ENCODE measurements around the gene ONECUT3. TPM values are rescaled to one million over a fixed set of nuclear protein-coding genes. Genes with fewer than 3 reads are reported as not detected.

The ONECUT3 gene
- total RNA-seq, 1 donor from 2014 or later: 41.9 TPM

DNA sequence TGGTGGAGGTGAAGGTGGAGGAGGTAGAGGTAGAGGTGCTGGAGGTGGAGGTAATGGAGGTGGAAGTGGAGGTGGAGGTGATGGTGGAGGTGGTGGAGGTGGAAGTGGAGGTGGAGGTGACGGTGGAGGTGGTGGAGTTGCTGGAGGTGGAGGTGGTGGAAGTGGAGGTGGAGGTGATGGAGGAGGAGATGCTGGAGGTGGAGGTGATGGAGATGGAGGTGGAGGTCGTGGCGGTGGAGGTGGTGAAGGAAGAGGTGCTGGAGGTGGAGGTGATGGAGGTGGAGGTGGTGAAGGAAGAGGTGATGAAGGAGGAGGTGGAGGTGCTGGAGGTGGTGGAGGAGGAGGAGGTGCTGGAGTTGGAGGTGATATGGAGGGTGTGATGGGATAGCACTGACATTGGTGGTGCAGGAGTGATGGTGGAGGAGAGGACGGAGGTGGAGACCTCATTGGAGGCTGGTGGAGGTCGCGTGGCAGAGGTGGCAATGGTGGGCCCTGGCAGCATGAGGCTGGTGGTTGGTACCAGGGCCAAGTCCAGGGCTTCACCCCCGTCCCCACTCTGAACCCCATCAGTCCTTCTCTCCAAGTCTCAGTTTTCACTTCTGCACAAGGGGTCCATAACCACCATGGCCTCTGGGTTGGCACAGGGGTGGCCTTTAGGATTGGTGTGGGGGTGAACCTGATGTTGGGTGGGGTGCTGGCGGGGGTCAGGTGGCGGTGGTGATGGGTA, 15.8 kb downstream of the ONECUT3 start:
- TF ChIP-seq, protein P1, sequence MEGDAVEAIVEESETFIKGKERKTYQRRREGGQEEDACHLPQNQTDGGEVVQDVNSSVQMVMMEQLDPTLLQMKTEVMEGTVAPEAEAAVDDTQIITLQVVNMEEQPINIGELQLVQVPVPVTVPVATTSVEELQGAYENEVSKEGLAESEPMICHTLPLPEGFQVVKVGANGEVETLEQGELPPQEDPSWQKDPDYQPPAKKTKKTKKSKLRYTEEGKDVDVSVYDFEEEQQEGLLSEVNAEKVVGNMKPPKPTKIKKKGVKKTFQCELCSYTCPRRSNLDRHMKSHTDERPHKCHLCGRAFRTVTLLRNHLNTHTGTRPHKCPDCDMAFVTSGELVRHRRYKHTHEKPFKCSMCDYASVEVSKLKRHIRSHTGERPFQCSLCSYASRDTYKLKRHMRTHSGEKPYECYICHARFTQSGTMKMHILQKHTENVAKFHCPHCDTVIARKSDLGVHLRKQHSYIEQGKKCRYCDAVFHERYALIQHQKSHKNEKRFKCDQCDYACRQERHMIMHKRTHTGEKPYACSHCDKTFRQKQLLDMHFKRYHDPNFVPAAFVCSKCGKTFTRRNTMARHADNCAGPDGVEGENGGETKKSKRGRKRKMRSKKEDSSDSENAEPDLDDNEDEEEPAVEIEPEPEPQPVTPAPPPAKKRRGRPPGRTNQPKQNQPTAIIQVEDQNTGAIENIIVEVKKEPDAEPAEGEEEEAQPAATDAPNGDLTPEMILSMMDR (IDR thresholded peaks at IDR 0.05; ENCODE audit: unreplicated experiment): no peak
- no peak for DNase-seq (ENCODE audit: low spot score, unreplicated experiment)
- H3K4me1 Mint-ChIP-seq (ENCODE audit: low read depth): peaks cover 4% of the 10 kb centered on the region
- peaks cover 25% of the 10 kb centered on the region for H3K36me3 Mint-ChIP-seq (ENCODE audit: insufficient read depth)
- no peak overlapping the region for H3K4me3 Mint-ChIP-seq (ENCODE audit: low read depth)
- H3K27ac Mint-ChIP-seq: no peak overlapping the region
- H3K27me3 Mint-ChIP-seq: peaks cover 25% of the 10 kb centered on the region
- peaks cover 11% of the 10 kb centered on the region for H3K9me3 Mint-ChIP-seq (ENCODE audit: low read depth)

DNA sequence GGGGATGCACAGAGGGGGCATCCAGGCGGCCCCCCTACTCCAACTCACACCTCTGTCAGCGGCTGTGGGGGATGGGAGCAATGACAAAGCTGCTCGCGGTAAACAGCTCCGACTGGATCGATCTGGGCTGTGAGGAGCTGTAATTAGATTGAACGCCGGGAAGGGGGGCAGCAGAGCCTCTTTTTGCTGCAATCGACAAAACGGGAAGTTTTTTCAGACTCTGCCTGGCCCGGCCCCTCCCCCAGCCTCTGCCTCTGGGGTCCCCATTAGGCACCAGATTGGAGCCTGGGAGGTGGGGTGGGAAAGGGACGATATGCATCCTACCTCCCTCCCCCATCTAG, 16.3 kb downstream of the ONECUT3 start:
- H3K36me3 Mint-ChIP-seq (ENCODE audit: insufficient read depth): peaks cover 27% of the 10 kb centered on the region
- DNase-seq (ENCODE audit: low spot score, unreplicated experiment): no peak
- no peak overlapping the region for H3K4me3 Mint-ChIP-seq (ENCODE audit: low read depth)
- peaks cover 11% of the 10 kb centered on the region for H3K9me3 Mint-ChIP-seq (ENCODE audit: low read depth)
- H3K27me3 Mint-ChIP-seq: peaks cover 27% of the 10 kb centered on the region
- TF ChIP-seq, protein P1 (IDR thresholded peaks at IDR 0.05; ENCODE audit: unreplicated experiment): no peak
- H3K27ac Mint-ChIP-seq: no peak overlapping the region
- H3K4me1 Mint-ChIP-seq (ENCODE audit: low read depth): peaks cover 3% of the 10 kb centered on the region

DNA sequence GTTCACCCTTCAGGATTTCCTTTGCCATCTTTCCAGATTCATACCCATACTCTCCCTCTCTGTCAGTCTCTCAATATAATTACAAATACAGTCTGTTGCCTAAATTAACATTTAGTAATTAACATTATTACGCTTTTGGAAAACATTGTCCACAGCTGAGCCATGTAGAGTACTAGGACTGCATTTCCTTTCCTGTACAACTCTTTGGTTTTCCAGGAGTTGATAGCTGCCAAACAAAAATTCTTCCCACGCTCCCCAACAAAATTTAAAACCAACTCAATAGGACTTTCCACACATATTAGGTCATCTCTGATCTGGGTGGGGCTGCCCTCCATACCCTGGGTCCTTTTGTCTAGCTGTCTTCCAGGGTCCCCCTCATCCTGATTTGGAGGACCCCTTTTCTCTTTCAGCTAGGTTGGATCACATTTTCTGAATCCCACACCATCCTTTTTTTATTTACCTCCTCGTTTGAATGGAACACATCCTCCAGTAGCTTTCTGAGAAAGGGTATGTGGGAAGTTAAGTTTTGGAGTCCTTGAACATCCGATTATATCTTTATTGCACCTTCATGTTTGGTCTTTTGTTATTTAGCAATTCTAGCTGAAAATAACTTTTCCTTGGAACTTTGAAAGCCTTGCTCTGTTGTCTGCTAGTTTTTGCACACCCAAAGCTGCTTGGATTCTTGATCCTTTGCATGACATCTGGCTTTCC, 17.7 kb downstream of the ONECUT3 start:
- no peak overlapping the region for H3K27ac Mint-ChIP-seq
- no peak overlapping the region for H3K4me3 Mint-ChIP-seq (ENCODE audit: low read depth)
- peaks cover 3% of the 10 kb centered on the region for H3K4me1 Mint-ChIP-seq (ENCODE audit: low read depth)
- no peak for DNase-seq (ENCODE audit: low spot score, unreplicated experiment)
- peaks cover 27% of the 10 kb centered on the region for H3K36me3 Mint-ChIP-seq (ENCODE audit: insufficient read depth)
- TF ChIP-seq, protein P1 (IDR thresholded peaks at IDR 0.05; ENCODE audit: unreplicated experiment): no peak
- peaks cover 20% of the 10 kb centered on the region for H3K27me3 Mint-ChIP-seq
- peaks cover 11% of the 10 kb centered on the region for H3K9me3 Mint-ChIP-seq (ENCODE audit: low read depth)

DNA sequence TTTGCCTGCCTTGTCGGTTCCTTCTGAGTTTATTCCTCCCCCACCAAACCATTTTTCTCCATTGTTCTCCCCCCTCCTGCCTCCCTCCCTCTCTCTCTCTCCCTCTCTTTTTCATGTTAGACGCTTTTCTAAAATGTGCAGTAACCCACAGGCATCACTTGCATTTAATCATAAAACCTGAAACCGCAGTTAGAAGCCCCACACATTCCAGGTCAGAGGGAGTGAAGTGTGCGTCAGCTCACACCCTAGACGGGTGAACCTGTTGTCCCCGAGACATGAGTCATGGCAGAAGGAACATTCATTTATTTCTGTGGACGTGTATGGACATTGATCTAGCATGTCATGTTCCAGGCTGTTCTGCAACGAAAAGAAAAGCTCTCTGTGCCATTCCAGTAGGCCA, 19.9 kb downstream of the ONECUT3 start:
- H3K36me3 Mint-ChIP-seq (ENCODE audit: insufficient read depth): peaks cover 34% of the 10 kb centered on the region
- TF ChIP-seq, protein P1 (IDR thresholded peaks at IDR 0.05; ENCODE audit: unreplicated experiment): no peak
- peak overlapping the region; percentile 14 for H3K4me3 Mint-ChIP-seq (ENCODE audit: low read depth)
- DNase-seq (ENCODE audit: low spot score, unreplicated experiment): no peak
- peaks cover 34% of the 10 kb centered on the region for H3K27me3 Mint-ChIP-seq
- H3K27ac Mint-ChIP-seq: no peak overlapping the region
- H3K4me1 Mint-ChIP-seq (ENCODE audit: low read depth): peaks cover 2% of the 10 kb centered on the region
- peaks cover 11% of the 10 kb centered on the region for H3K9me3 Mint-ChIP-seq (ENCODE audit: low read depth)

DNA sequence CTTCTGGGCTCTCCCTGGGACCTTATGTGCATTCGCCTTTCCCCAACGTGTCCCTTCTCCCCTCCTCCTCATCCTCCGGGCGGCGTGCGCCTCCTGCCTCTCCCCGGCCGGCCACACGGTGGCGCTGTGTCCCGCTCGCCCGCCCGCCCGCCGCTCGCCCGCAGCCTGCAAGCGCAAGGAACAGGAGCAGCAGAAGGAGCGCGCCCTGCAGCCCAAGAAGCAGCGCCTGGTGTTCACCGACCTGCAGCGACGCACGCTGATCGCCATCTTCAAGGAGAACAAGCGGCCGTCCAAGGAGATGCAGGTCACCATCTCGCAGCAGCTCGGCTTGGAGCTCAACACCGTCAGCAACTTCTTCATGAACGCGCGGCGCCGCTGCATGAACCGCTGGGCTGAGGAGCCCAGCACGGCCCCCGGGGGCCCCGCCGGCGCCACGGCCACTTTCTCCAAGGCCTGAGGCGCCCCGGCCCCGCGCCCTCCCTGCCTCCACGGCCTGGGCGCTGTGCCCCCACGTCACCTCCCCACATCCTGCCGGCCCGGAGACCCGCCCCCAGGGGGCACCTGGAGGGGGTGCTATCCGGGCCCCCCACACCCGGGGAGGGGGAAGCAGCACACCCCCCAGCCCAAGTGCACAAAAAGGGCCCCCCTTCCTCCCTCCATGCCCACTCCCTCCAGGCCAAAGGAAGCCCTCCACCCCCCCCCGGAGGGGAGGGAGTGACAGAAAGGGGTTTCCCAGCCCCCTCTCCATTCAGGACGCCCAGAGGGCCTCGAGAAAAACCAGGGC, 21.9 kb downstream of the ONECUT3 start:
- Mint-ChIP-seq H3K4me3 (ENCODE audit: low read depth) (no peak overlapping the region), H3K27me3 (peaks cover 50% of the 10 kb centered on the region), H3K4me1 (ENCODE audit: low read depth) (peaks cover 4% of the 10 kb centered on the region), H3K9me3 (ENCODE audit: low read depth) (peaks cover 11% of the 10 kb centered on the region), H3K36me3 (ENCODE audit: insufficient read depth) (peaks cover 31% of the 10 kb centered on the region), H3K27ac (no peak overlapping the region)
- TF ChIP-seq, protein P1 (IDR thresholded peaks at IDR 0.05; ENCODE audit: unreplicated experiment): peak; percentile 63
- no peak for DNase-seq (ENCODE audit: low spot score, unreplicated experiment)
